CD4-positive, alpha-beta memory T cell (primary cell): ENCODE data around the gene SYCP3. TPM values are rescaled to one million over a fixed set of nuclear protein-coding genes. Genes with fewer than 3 reads are reported as not detected.
"Not testable (repeated sequence)": the region's sequence is repeated elsewhere in the genome, so short reads cannot be mapped to it uniquely, and the experiment has no call there.

Experiments
- CTCF ChIA-PET: fragments of 350-600 bp; sonication (Branson Sonifier 250); formaldehyde crosslinking; loops from one replicate; lab custom pipeline; 2021; ENCODE audit warnings: inconsistent platforms; ENCODE audit not compliant: partially characterized antibody; lab: Charles Lee
- POLR2A ChIA-PET: fragments of 350-600 bp; sonication (Branson Sonifier 250); formaldehyde crosslinking; loops from one replicate; lab custom pipeline; 2021; ENCODE audit not compliant: partially characterized antibody; lab: Charles Lee
- DNase-seq, 5 donors: peaks; one replicate each; pipeline versions ENCODE4 v3.0.0 to v3.0.0-alpha.2; 2020 to 2022; ENCODE audit warnings: mixed read lengths in 1 of 5
- H3K27ac ChIP-seq: one replicate; pipeline ENCODE4 v1.7.0; 2013; ENCODE audit warnings: low read depth, low read length
- H3K27me3 ChIP-seq: 2 replicates; pipeline ENCODE4 v1.7.0; 2013; ENCODE audit warnings: mild to moderate bottlenecking, low read length, moderate library complexity; ENCODE audit not compliant: insufficient read depth
- H3K36me3 ChIP-seq: 2 replicates; pipeline ENCODE4 v1.7.0; 2013; ENCODE audit warnings: mild to moderate bottlenecking, low read length, moderate library complexity; ENCODE audit not compliant: insufficient read depth
- H3K4me1 ChIP-seq: 2 replicates; pipeline ENCODE4 v1.7.0; 2013; ENCODE audit warnings: mild to moderate bottlenecking, low read length, moderate library complexity; ENCODE audit not compliant: insufficient read depth
- H3K4me3 ChIP-seq, 2 donors: one replicate each; pipeline ENCODE4 v1.7.0; 2013; ENCODE audit warnings: low read length in 2 of 2, mild to moderate bottlenecking in 1 of 2
- H3K9me3 ChIP-seq, 2 donors: one replicate each; pipeline ENCODE4 v1.7.0; 2013; ENCODE audit warnings: low read length in 2 of 2, control low read depth in 1 of 2; ENCODE audit not compliant: control insufficient read depth in 1 of 2
- H3K27ac Mint-ChIP-seq, 7 donors: one replicate each; pipeline ENCODE4 v1.8.0; 2020 to 2021; ENCODE audit warnings: mixed read lengths in 7 of 7, mild to moderate bottlenecking in 6 of 7, inconsistent platforms in 3 of 7, moderate library complexity in 3 of 7
- H3K27me3 Mint-ChIP-seq, 2 donors: one replicate each; pipeline ENCODE4 v1.8.0; 2020 to 2021; ENCODE audit warnings: mixed read lengths in 2 of 2
- H3K36me3 Mint-ChIP-seq, 2 donors: one replicate each; pipeline ENCODE4 v1.8.0; 2020 to 2021; ENCODE audit warnings: mixed read lengths in 2 of 2, inconsistent platforms in 1 of 2, mild to moderate bottlenecking in 1 of 2
- H3K4me1 Mint-ChIP-seq, 4 donors: one replicate each; pipeline ENCODE4 v1.8.0; 2020 to 2021; ENCODE audit warnings: mixed read lengths in 4 of 4, mild to moderate bottlenecking in 1 of 4
- H3K4me3 Mint-ChIP-seq, 8 donors: one replicate each; pipeline ENCODE4 v1.8.0; 2020 to 2021; ENCODE audit warnings: mixed read lengths in 8 of 8, mild to moderate bottlenecking in 7 of 8, moderate library complexity in 6 of 8, inconsistent platforms in 3 of 8
- H3K9me3 Mint-ChIP-seq, 8 donors: one replicate each; pipeline ENCODE4 v1.8.0; 2020 to 2021; ENCODE audit warnings: mixed read lengths in 8 of 8, mild to moderate bottlenecking in 5 of 8, inconsistent platforms in 3 of 8, moderate library complexity in 1 of 8
- intact Hi-C: fragments of 100-400 bp; cut with micrococcal nuclease; formaldehyde crosslinking; loops from one replicate; pipeline ENCODE4 v1.15.1; 2023
- polyA plus RNA-seq, 2 donors: library from polyadenylated mRNA; unstranded; fragments of 300-500 nt; fragmentation: Illumina TruSeq; gene quantifications; one replicate each; pipeline ENCODE4 v1.2.3, GENCODE V29; 2021
- total RNA-seq, 2 experiments: library from RNA; stranded (reverse); gene quantifications; one replicate each; pipeline ENCODE4 v1.2.3, GENCODE V29; 2021

The SYCP3 gene
- total and polyA plus RNA-seq, 4 experiments from 2014 or later = 0.15 to 0.28 (median 0.23) TPM; not detected in 1

DNA sequence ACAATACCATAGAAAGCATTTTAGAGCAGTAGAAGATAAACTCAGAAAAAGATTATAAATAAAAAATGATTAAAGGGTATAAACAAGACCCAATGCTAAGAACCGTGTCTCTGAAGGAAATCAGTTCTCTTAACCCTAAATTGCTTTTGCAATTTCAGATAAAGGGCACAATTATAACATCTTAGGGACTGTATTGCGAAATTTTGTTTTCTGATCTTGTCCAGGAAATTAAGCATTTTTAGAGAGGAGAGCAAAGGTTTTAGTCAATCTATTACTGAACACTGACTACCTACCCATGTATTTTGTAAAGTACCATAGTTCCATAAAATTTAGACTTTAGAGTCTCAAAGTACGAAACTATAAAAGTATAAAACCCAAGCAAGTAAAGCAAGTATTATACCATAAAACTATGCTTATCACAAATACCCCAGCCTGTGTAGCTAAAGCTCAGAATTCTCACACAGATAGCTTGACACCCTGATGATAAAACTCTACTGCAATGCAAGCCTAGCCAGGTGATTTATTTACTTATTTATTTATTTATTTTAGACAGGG lies 48.6 kb downstream of the SYCP3 start:
- no peaks in the 10 kb centered on the region for H3K36me3 Mint-ChIP-seq
- H3K27ac Mint-ChIP-seq = no peak overlapping the region
- no peaks in the 10 kb centered on the region for H3K9me3 ChIP-seq
- peaks cover 2 to 3% of the 10 kb centered on the region in 2 donors for H3K27me3 Mint-ChIP-seq
- POLR2A ChIA-PET = no interaction called here
- H3K9me3 Mint-ChIP-seq = peaks cover 0 to 2% (median 0%) of the 10 kb centered on the region in 8 donors
- H3K27ac ChIP-seq = no peak overlapping the region
- H3K4me3 ChIP-seq = no peak overlapping the region
- no peak for DNase-seq
- no peak overlapping the region for H3K4me3 Mint-ChIP-seq
- H3K27me3 ChIP-seq = no peaks in the 10 kb centered on the region
- no peaks in the 10 kb centered on the region for H3K4me1 ChIP-seq
- intact Hi-C loops = loop anchor here (10.0 kb wide), 2 partner anchors 434 to 1426 kb away; partner anchors contain the start of genes DEPDC4, NUP37, PARPBP and SCYL2
- no peaks in the 10 kb centered on the region for H3K36me3 ChIP-seq
- CTCF ChIA-PET = no interaction called here
- H3K4me1 Mint-ChIP-seq = peaks cover 0 to 6% (median 2%) of the 10 kb centered on the region in 4 donors

DNA sequence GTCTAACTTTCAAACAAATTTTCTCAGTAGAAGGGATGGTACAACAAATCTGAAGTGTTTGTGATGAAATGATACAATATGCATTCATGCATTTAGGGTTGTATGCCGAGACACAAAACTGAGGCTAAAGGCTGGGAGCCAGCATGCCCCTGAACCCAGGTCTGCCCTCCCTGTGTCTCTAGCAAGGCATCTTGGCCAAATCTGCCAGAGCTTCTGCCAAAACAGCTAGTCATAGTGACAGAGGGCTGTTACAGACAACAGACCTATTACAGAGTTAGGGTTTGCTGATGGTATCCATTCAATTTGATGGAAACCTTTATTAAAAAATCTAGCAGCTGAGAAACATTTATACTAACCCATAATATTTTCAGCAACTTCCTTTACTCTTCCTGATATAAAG lies 53.1 kb downstream of the SYCP3 start:
- H3K4me3 ChIP-seq = no peak overlapping the region
- no peaks in the 10 kb centered on the region for H3K9me3 Mint-ChIP-seq
- peaks cover 4 to 6% of the 10 kb centered on the region in 2 donors for H3K27me3 Mint-ChIP-seq
- no peaks in the 10 kb centered on the region for H3K4me1 Mint-ChIP-seq
- H3K27ac Mint-ChIP-seq = no peak overlapping the region
- intact Hi-C loops = no loop called here
- no peak overlapping the region for H3K4me3 Mint-ChIP-seq
- H3K27me3 ChIP-seq = no peaks in the 10 kb centered on the region
- ChIA-PET CTCF (no interaction called here), POLR2A (no interaction called here)
- no peak overlapping the region for H3K27ac ChIP-seq
- no peaks in the 10 kb centered on the region for H3K36me3 ChIP-seq
- H3K9me3 ChIP-seq = no peaks in the 10 kb centered on the region
- H3K4me1 ChIP-seq = no peaks in the 10 kb centered on the region
- no peak for DNase-seq
- no peaks in the 10 kb centered on the region for H3K36me3 Mint-ChIP-seq

DNA sequence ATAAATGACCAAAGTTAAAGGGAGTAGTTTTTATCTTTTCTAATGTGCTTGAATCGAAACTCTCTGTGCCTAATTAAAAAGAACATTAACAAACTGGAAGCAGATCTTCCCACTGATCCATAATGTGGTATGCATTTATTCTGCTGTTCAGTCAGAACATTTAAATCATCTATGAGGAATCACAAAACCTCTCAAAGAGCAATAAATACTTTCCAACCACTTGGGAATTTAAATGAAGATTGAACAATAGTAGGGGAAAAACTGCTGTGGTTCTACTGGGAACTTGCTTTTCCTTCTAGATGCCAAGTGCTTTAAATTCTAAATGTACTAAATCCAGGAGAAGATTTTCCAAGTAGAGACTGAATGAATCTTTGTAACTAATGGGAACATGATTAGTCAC lies 54.2 kb downstream of the SYCP3 start:
- POLR2A ChIA-PET = no interaction called here
- H3K27me3 ChIP-seq = no peaks in the 10 kb centered on the region
- no peaks in the 10 kb centered on the region for H3K4me1 Mint-ChIP-seq
- no peak overlapping the region for H3K4me3 ChIP-seq
- no peak for DNase-seq
- H3K27ac ChIP-seq = no peak overlapping the region
- no peak overlapping the region for H3K4me3 Mint-ChIP-seq
- CTCF ChIA-PET = no interaction called here
- no peaks in the 10 kb centered on the region for H3K4me1 ChIP-seq
- no peaks in the 10 kb centered on the region for H3K9me3 ChIP-seq
- H3K36me3 ChIP-seq = no peaks in the 10 kb centered on the region
- no peak overlapping the region for H3K27ac Mint-ChIP-seq
- H3K27me3 Mint-ChIP-seq = peaks cover 4 to 6% of the 10 kb centered on the region in 2 donors
- H3K9me3 Mint-ChIP-seq = no peaks in the 10 kb centered on the region
- H3K36me3 Mint-ChIP-seq = no peaks in the 10 kb centered on the region
- intact Hi-C loops = no loop called here

DNA sequence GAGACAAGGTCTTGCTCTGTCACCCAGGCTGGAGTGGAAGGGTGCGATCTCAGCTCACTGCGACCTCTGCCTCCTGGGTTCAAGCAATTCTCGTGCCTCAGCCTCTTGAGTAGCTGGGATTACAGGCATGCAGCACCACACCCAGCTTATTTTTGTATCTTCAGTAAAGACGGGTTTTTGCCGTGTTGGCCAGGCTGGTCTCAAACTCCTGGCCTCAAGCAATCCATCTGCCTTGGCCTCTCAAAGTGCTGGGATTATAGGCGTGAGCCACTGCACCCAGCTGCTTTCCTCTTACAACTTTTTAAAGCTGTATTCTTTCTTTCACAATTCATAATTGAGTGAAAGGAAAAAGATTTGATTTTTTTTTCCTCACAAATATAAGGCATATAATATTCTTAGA lies 57.6 kb downstream of the SYCP3 start:
- H3K4me3 Mint-ChIP-seq, H3K27me3 ChIP-seq, H3K27ac Mint-ChIP-seq, POLR2A ChIA-PET, H3K27me3 Mint-ChIP-seq, H3K4me1 ChIP-seq, H3K4me3 ChIP-seq, H3K9me3 ChIP-seq, H3K27ac ChIP-seq, H3K36me3 ChIP-seq, H3K4me1 Mint-ChIP-seq, H3K9me3 Mint-ChIP-seq, H3K36me3 Mint-ChIP-seq, DNase-seq, CTCF ChIA-PET, intact Hi-C loops: not testable (repeated sequence)

DNA sequence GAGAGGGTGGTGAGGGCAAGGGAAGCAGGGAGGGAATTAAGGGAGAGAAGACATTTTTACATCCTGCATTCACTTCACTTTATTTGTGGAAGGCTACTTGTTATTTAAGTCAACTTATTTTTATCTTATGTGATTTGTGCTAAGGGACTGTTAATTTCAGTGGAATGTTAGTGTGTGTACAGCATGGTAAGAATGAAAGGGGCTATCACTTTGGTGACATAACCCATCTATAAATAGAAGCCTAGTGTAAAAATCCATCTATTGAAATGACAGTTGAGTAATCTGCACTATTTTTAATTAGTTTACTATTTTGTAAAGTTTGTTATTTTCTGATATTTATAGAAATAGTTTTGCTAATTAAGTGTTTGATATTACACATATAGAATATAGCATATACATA lies 58.6 kb downstream of the SYCP3 start:
- H3K27me3 Mint-ChIP-seq = peaks cover 4 to 8% of the 10 kb centered on the region in 2 donors

DNA sequence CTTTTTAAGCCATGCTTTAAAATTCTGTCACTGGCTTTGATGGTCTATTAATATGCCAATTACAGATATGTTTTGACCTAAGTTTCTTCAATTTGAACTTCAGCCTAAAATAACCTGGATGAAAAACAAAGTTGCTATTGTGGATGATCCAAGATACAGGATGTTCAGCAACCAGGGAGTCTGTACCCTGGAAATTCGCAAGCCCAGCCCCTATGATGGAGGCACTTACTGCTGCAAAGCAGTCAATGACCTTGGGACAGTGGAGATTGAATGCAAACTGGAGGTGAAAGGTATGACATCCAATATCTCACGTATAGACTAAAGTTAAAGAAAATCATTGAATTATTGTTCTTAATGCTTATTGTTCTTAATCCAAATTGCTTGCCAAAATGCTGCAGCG lies 59.0 kb downstream of the SYCP3 start:
- intact Hi-C loops = no loop called here
- no peak overlapping the region for H3K4me3 ChIP-seq
- Mint-ChIP-seq H3K9me3 (peaks cover 0 to 2% (median 0%) of the 10 kb centered on the region in 8 donors), H3K36me3 (no peaks in the 10 kb centered on the region), H3K27me3 (peaks cover 4 to 8% of the 10 kb centered on the region in 2 donors), H3K4me3 (no peak overlapping the region), H3K27ac (no peak overlapping the region), H3K4me1 (peaks cover 0 to 2% (median under 1%) of the 10 kb centered on the region in 4 donors)
- no peaks in the 10 kb centered on the region for H3K27me3 ChIP-seq
- ChIA-PET CTCF (no interaction called here), POLR2A (no interaction called here)
- no peak for DNase-seq
- H3K9me3 ChIP-seq = no peaks in the 10 kb centered on the region
- no peaks in the 10 kb centered on the region for H3K36me3 ChIP-seq
- H3K27ac ChIP-seq = no peak overlapping the region
- H3K4me1 ChIP-seq = no peaks in the 10 kb centered on the region

More for the DNA sequence above, 58.6 kb downstream of the SYCP3 start:
- Histone ChIP-seq H3K36me3 (no peaks in the 10 kb centered on the region), H3K27me3 (no peaks in the 10 kb centered on the region), H3K4me1 (no peaks in the 10 kb centered on the region), H3K4me3 (no peak overlapping the region), H3K9me3 (no peaks in the 10 kb centered on the region), H3K27ac (no peak overlapping the region)
- intact Hi-C loops = no loop called here
- CTCF ChIA-PET = no interaction called here
- Mint-ChIP-seq H3K36me3 (no peaks in the 10 kb centered on the region), H3K27ac (no peak overlapping the region), H3K9me3 (peaks cover 0 to 2% (median 0%) of the 10 kb centered on the region in 8 donors), H3K4me3 (no peak overlapping the region), H3K4me1 (peaks cover 0 to 2% (median under 1%) of the 10 kb centered on the region in 4 donors)
- POLR2A ChIA-PET = no interaction called here
- no peak for DNase-seq
